H1 (cell line): Measurements from ENCODE around the gene MRPL42. TPM values are rescaled to one million over a fixed set of nuclear protein-coding genes. Genes with fewer than 3 reads are reported as not detected.

Experiments
- CTCF ChIA-PET: fragments of 300-600 bp; sonication (Branson Sonifier 250); formaldehyde crosslinking; loops from one replicate; lab custom pipeline; 2021; ENCODE audit not compliant: partially characterized antibody; lab: Charles Lee
- POLR2A ChIA-PET: fragments of 300-600 bp; sonication (Branson Sonifier 250); formaldehyde crosslinking; loops from one replicate; lab custom pipeline; 2021; ENCODE audit warnings: inconsistent platforms; ENCODE audit not compliant: partially characterized antibody; lab: Charles Lee
- DNase-seq, 2 experiments: peaks; one replicate each; pipeline versions ENCODE4 v3.0.0 to v3.0.0-alpha.2; 2010 to 2022; ENCODE audit warnings: low spot score in 2 of 2, low read depth in 1 of 2, mixed read lengths in 1 of 2
- FAIRE-seq: peaks from 2 replicates; lab custom pipeline; 2011; peaks lifted over from hg19 to GRCh38; lab: Jason Lieb, UNC
- H2AFZ ChIP-seq: 2 replicates; pipeline ENCODE4 v1.8.1; 2012; ENCODE audit warnings: low read length, inconsistent platforms
- H2AK5ac ChIP-seq: 2 replicates; pipeline ENCODE4 v1.6.1; 2013; ENCODE audit warnings: low read depth, low read length
- H2BK120ac ChIP-seq: replicated peaks from 2 replicates; pipeline ENCODE3; 2013; ENCODE audit warnings: low read depth, low read length, inconsistent platforms
- H2BK12ac ChIP-seq: 2 replicates; pipeline ENCODE4 v1.6.1; 2013; ENCODE audit warnings: low read depth, low read length
- H2BK15ac ChIP-seq: 2 replicates; pipeline ENCODE4 v1.6.1; 2013; ENCODE audit warnings: low read length
- H2BK20ac ChIP-seq: 2 replicates; pipeline ENCODE4 v1.6.1; 2013; ENCODE audit warnings: low read length
- H2BK5ac ChIP-seq: 2 replicates; pipeline ENCODE4 v1.6.1; 2013; ENCODE audit warnings: low read depth, low read length
- H3K14ac ChIP-seq: 2 replicates; pipeline ENCODE4 v1.6.1; 2013; ENCODE audit warnings: inconsistent platforms; ENCODE audit not compliant: insufficient read length
- H3K18ac ChIP-seq: 2 replicates; pipeline ENCODE4 v1.6.1; 2013; ENCODE audit warnings: low read length; ENCODE audit errors: extremely low read depth
- H3K23ac ChIP-seq: 2 replicates; pipeline ENCODE4 v1.6.1; 2013; ENCODE audit warnings: inconsistent platforms; ENCODE audit not compliant: insufficient read length
- H3K23me2 ChIP-seq: 2 replicates; pipeline ENCODE4 v1.6.1; 2013; ENCODE audit warnings: low read depth, low read length
- H3K27ac ChIP-seq: 2 replicates; pipeline ENCODE4 v1.6.1; 2011; ENCODE audit warnings: low read depth, low read length, inconsistent platforms
- H3K27me3 ChIP-seq, 4 experiments: replicated peaks in 1 of 4; 1 replicate in 1 of 4; 2 replicates in 3 of 4; pipeline versions ENCODE4 v1.6.1 to v1.8.1; 2011 to 2013; ENCODE audit warnings: low read length in 3 of 4, mild to moderate bottlenecking in 3 of 4, inconsistent platforms in 2 of 4, mixed read lengths in 2 of 4, moderate library complexity in 1 of 4; ENCODE audit not compliant: control insufficient read depth in 3 of 4, insufficient read depth in 3 of 4; ENCODE audit errors: extremely low read depth in 1 of 4
- H3K36me3 ChIP-seq, 4 experiments: 2 replicates each; pipeline versions ENCODE4 v1.6.1 to v1.8.1; 2011 to 2013; ENCODE audit warnings: mild to moderate bottlenecking in 4 of 4, low read length in 3 of 4, moderate library complexity in 2 of 4, control low read depth in 1 of 4, inconsistent platforms in 1 of 4; ENCODE audit not compliant: insufficient read depth in 4 of 4, control insufficient read depth in 2 of 4
- H3K4ac ChIP-seq: replicated peaks from 2 replicates; pipeline ENCODE3; 2013; ENCODE audit warnings: low read length, low read depth, mixed read lengths, inconsistent platforms; ENCODE audit not compliant: insufficient read length
- H3K4me1 ChIP-seq, 4 experiments: replicated peaks in 1 of 4; 1 replicate in 1 of 4; 2 replicates in 3 of 4; pipeline versions ENCODE4 v1.6.1 to v1.8.1; 2011 to 2013; ENCODE audit warnings: low read length in 3 of 4, inconsistent platforms in 2 of 4, mixed read lengths in 1 of 4; ENCODE audit not compliant: insufficient read depth in 4 of 4, control insufficient read depth in 3 of 4
- H3K4me2 ChIP-seq, 2 experiments: 2 replicates each; pipeline versions ENCODE4 v1.6.1 to v1.8.1; 2011 to 2013; ENCODE audit warnings: low read depth in 2 of 2, low read length in 2 of 2, control low read depth in 1 of 2, inconsistent platforms in 1 of 2, mild to moderate bottlenecking in 1 of 2; ENCODE audit not compliant: insufficient read depth in 1 of 2
- H3K4me3 ChIP-seq, 4 experiments: fragments of 200-600, 300-600 bp in 1 of 4; sonication (generic), shearing (Covaris generic), sonication (Bioruptor Twin) in 1 of 4; 2 replicates each; pipeline versions ENCODE4 v1.5.1 to v1.8.1; 2011 to 2016; ENCODE audit warnings: low read length in 4 of 4, low read depth in 3 of 4, control low read depth in 2 of 4, inconsistent platforms in 2 of 4, mild to moderate bottlenecking in 2 of 4, mixed read lengths in 1 of 4, moderate library complexity in 1 of 4; ENCODE audit not compliant: insufficient read depth in 2 of 4; ENCODE audit errors: extremely low read depth in 1 of 4
- H3K56ac ChIP-seq: replicated peaks from 2 replicates; pipeline ENCODE3; 2013; ENCODE audit warnings: low read depth, mild to moderate bottlenecking, mixed read lengths, low read length, inconsistent platforms; ENCODE audit not compliant: insufficient read length
- H3K79me1 ChIP-seq: 2 replicates; pipeline ENCODE4 v1.6.1; 2013; ENCODE audit warnings: low read depth, low read length, control low read depth
- H3K79me2 ChIP-seq, 2 experiments: 2 replicates each; pipeline versions ENCODE4 v1.6.1 to v1.8.1; 2012 to 2013; ENCODE audit warnings: low read length in 2 of 2, mild to moderate bottlenecking in 2 of 2, inconsistent platforms in 1 of 2; ENCODE audit not compliant: insufficient read depth in 2 of 2, control insufficient read depth in 1 of 2
- H3K9ac ChIP-seq, 4 experiments: replicated peaks in 1 of 4; 1 replicate in 1 of 4; 2 replicates in 3 of 4; pipeline versions ENCODE4 v1.6.1 to v1.8.1; 2011 to 2013; ENCODE audit warnings: low read depth in 3 of 4, low read length in 3 of 4, control low read depth in 2 of 4, mild to moderate bottlenecking in 2 of 4, moderate library complexity in 2 of 4, inconsistent platforms in 1 of 4; ENCODE audit errors: extremely low read depth in 1 of 4
- H3K9me3 ChIP-seq, 2 experiments: 2 replicates each; pipeline versions ENCODE4 v1.6.1 to v1.8.1; 2012 to 2013; ENCODE audit warnings: mild to moderate bottlenecking in 2 of 2, moderate library complexity in 2 of 2, control low read depth in 1 of 2, inconsistent platforms in 1 of 2, low read depth in 1 of 2, low read length in 1 of 2, mixed read lengths in 1 of 2; ENCODE audit not compliant: insufficient read depth in 2 of 2
- H4K20me1 ChIP-seq, 2 experiments: replicated peaks in 1 of 2; 2 replicates each; pipeline versions ENCODE3 to v1.8.1; 2011 to 2013; ENCODE audit warnings: inconsistent platforms in 2 of 2, low read length in 2 of 2, mild to moderate bottlenecking in 1 of 2; ENCODE audit not compliant: insufficient read depth in 2 of 2, control insufficient read depth in 1 of 2
- H4K5ac ChIP-seq: 2 replicates; pipeline ENCODE4 v1.6.1; 2013; ENCODE audit warnings: low read length, low read depth, mixed read lengths, inconsistent platforms; ENCODE audit not compliant: insufficient read length
- H4K8ac ChIP-seq: 2 replicates; pipeline ENCODE4 v1.8.0; 2013; ENCODE audit warnings: mild to moderate bottlenecking, moderate library complexity, low read length, inconsistent platforms; ENCODE audit not compliant: insufficient read depth; ENCODE audit errors: extremely low read depth
- H4K91ac ChIP-seq: replicated peaks from 2 replicates; pipeline ENCODE3; 2013; ENCODE audit warnings: low read length, mixed read lengths, inconsistent platforms; ENCODE audit not compliant: insufficient read length
- CTCF ChIP-seq, 3 experiments: IDR thresholded peaks; 1 replicate in 2 of 3; 2 replicates in 1 of 3; pipeline versions ENCODE4 v1.5.1 to v1.6.1; 2011; ENCODE audit warnings: low read length in 3 of 3, mild to moderate bottlenecking in 3 of 3, inconsistent platforms in 2 of 3, low read depth in 1 of 3, moderate library complexity in 1 of 3; ENCODE audit not compliant: insufficient read depth in 1 of 3; ENCODE audit errors: control extremely low read depth in 1 of 3
- FOSL1 ChIP-seq: IDR thresholded peaks from 2 replicates; pipeline ENCODE4 v1.6.1; 2011; ENCODE audit warnings: mild to moderate bottlenecking, low read depth, low read length, moderate library complexity; ENCODE audit not compliant: insufficient read depth
- HDAC6 ChIP-seq: IDR thresholded peaks from one replicate; pipeline ENCODE4 v1.7.1; 2012; ENCODE audit warnings: low read depth, mild to moderate bottlenecking, inconsistent platforms, low read length, moderate library complexity
- JUND ChIP-seq: IDR thresholded peaks from 2 replicates; pipeline ENCODE4 v1.6.1; 2011; ENCODE audit warnings: mild to moderate bottlenecking, improper control_type of control experiment, low read length
- KDM4A ChIP-seq: IDR thresholded peaks from one replicate; pipeline ENCODE4 v1.7.1; 2012; ENCODE audit warnings: low read depth, mild to moderate bottlenecking, moderate library complexity, low read length, inconsistent platforms; ENCODE audit not compliant: severe bottlenecking
- KDM5A ChIP-seq: fragments of 200-600 bp; IDR thresholded peaks from 2 replicates; pipeline ENCODE4 v1.7.1; 2012; ENCODE audit warnings: mild to moderate bottlenecking, low read length, inconsistent platforms, mixed read lengths
- NRF1 ChIP-seq: IDR thresholded peaks from 2 replicates; pipeline ENCODE4 v1.6.1; 2011; ENCODE audit warnings: mild to moderate bottlenecking, low read depth, low read length, improper control_type of control experiment
- RFX5 ChIP-seq: IDR thresholded peaks from 2 replicates; pipeline ENCODE4 v1.6.1; 2011; ENCODE audit warnings: low read depth, low read length, improper control_type of control experiment, borderline replicate concordance
- RNF2 ChIP-seq: fragments of 200-900, 300-1000 bp; sonication (generic); IDR thresholded peaks from 2 replicates; pipeline ENCODE4 v1.7.1; 2016; ENCODE audit warnings: borderline replicate concordance, low read depth, mild to moderate bottlenecking, antibody characterized with exemption, low read length; ENCODE audit not compliant: poor library complexity, severe bottlenecking; ENCODE audit errors: missing control alignments
- WGBS, 2 experiments: shearing (Covaris generic) in 1 of 2; methylation state at CpG; one replicate each; pipeline versions ENCODE4 v1.1.6 to v1.1.7; 2013 to 2015; ENCODE audit warnings: low lambda C conversion rate in 2 of 2, mixed read lengths in 2 of 2, inconsistent platforms in 1 of 2, low coverage in 1 of 2, missing lambda C conversion rate in 1 of 2; ENCODE audit not compliant: insufficient replicate concordance in 2 of 2, insufficient coverage in 1 of 2, insufficient read length in 1 of 2; ENCODE audit errors: extremely low coverage in 1 of 2, missing lambda C conversion rate in 1 of 2; 5-methylcytosine and 5-hydroxymethylcytosine counted together
- polyA plus RNA-seq, 7 experiments: library from polyadenylated mRNA; depleted of rRNA in 3 of 7; stranded (reverse) in 5 of 7; unstranded in 2 of 7; fragments of >200 nt in 5 of 7; fragments of 200-250 nt in 2 of 7; gene quantifications; 1 replicate in 5 of 7; 2 replicates in 1 of 7; 4 replicates in 1 of 7; pipeline versions ENCODE4 v1.2.1 to v1.2.3, GENCODE V29; 2011 to 2013; ENCODE audit warnings: missing spikeins in 2 of 7, mixed read lengths in 2 of 7
- total RNA-seq: library from RNA; stranded (reverse); fragmentation: NEBNext Ultra II Directional; extraction: Animal tissue kit (Norgen Biotek cat#: 25700); gene quantifications from 2 replicates; pipeline ENCODE4 v1.2.1, GENCODE V29; 2021

MRPL42 gene
- total and polyA plus RNA-seq, 2 of the 8 experiments (the other 6 are each of a cell fraction or from before 2014, with no cell fraction given), result 110 to 176 TPM

DNA sequence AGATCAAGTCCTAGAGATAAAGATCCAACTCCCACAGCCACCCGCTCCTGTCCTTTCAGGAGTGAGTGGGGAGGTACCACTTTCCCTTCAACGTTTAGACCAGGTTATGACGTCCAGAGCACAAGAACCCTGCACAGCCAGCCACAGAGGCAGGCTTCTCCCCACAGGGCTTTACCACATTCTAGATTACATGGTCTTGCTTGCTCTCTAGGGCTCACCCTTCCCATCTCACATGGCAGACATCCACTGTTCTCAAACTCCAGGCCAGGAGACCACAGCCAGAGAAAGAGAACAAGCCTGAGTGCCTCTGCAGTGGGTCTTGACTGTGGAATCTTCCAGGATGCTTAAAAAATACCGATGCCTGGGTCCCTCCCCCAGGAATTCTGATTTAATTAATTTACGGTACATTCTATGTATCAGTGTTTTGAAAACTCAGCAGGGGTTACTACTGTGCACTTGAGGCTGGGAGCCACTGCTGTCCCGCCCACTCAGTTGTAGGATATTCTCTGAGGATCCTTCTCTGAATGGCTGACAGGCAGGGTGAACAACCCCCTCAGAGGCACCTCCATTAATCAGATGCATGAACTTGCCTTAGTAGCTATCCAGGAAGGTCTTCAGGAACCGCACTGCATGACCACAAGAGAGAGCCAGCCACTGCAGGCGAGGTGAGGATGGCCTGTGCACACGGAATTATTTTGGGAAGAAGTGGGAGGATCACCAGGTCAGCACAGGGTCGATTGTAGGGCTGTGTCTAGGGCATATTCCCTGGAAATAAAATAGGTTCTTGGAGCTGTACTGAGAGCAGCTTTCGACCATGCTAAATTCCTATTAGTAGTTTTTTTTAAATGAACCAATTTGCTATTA is 83.7 kb downstream of the MRPL42 start:
- WGBS, 2 experiments, result 83% methylated on average over 11 of the region's 11 CpGs; no CpG with 5 or more reads in 1 of the 2 experiments
- Histone ChIP-seq H3K27ac (no peak overlapping the region), H3K23ac (no peak overlapping the region), H2BK5ac (no peak overlapping the region), H3K27me3 (no peaks in the 10 kb centered on the region), H3K4me2 (no peak overlapping the region), H3K23me2 (no peaks in the 10 kb centered on the region), H3K9me3 (no peaks in the 10 kb centered on the region), H3K9ac (no peak overlapping the region; a peak in 1 of 7 replicates), H3K4ac (no peak overlapping the region), H3K14ac (no peak overlapping the region), H3K56ac (no peak overlapping the region), H4K8ac (no peak overlapping the region; the same call in 1 of the 2 replicates), H2BK12ac (no peak overlapping the region), H2AK5ac (no peak overlapping the region), H3K4me3 (no peak overlapping the region), H3K4me1 (no peaks in the 10 kb centered on the region), H2AFZ (no peak overlapping the region), H3K36me3 (no peaks in the 10 kb centered on the region), H2BK120ac (no peak overlapping the region), H2BK15ac (no peak overlapping the region), H4K5ac (no peak overlapping the region), H3K18ac (no peak overlapping the region), H4K91ac (no peak overlapping the region), H2BK20ac (no peak overlapping the region), H3K79me2 (no peaks in the 10 kb centered on the region), H3K79me1 (no peaks in the 10 kb centered on the region), H4K20me1 (no peaks in the 10 kb centered on the region)
- POLR2A ChIA-PET, result no interaction called here
- no peak for DNase-seq
- no peak for FAIRE-seq
- CTCF ChIA-PET, result interaction anchor here (0.6 to 1.2 kb wide), 3 partner anchors 14 to 33 kb away, joined by 3 read pairs; no protein-coding TSS in a partner anchor
- TF ChIP-seq FOSL1 (no peak), NRF1 (no peak), RNF2 (no peak), JUND (no peak), HDAC6 (no peak), RFX5 (no peak), KDM5A (no peak), KDM4A (no peak), CTCF (IDR thresholded peaks at IDR 0.05; ENCODE audit: control extremely low read depth in 1 of 3, insufficient read depth in 1 of 3, low read depth in 1 of 3, low read length in 3 of 3) (0 out of 4 replicates have a peak, but pooled peaks of 1 of the 3 experiments have one; percentile 3)
